Lung (tissue), 12 donors: ENCODE measurements around the gene GNG12. TPM values are rescaled to one million over a fixed set of nuclear protein-coding genes. Genes with fewer than 3 reads are reported as not detected.

Source experiments
- ATAC-seq: fragments of 200-7000 bp; cut with Tn5 transposase; one replicate; pipeline ENCODE4 v1.9.1; 2020; ENCODE audit warnings: moderate number of reproducible peaks; ENCODE audit not compliant: insufficient read depth, low FRiP score
- DNase-seq, 3 donors: peaks; one replicate each; pipeline ENCODE4 v3.0.0-alpha.2; 2013 to 2017
- H3K27ac ChIP-seq, 2 donors: one replicate each; pipeline ENCODE4 v1.5.1; 2013; ENCODE audit warnings: mild to moderate bottlenecking in 2 of 2, moderate library complexity in 2 of 2, control low read depth in 1 of 2, inconsistent platforms in 1 of 2, low read depth in 1 of 2, low read length in 1 of 2
- H3K27me3 ChIP-seq, 3 donors: one replicate each; pipeline ENCODE4 v1.5.1; 2013; ENCODE audit warnings: low read length in 2 of 3; ENCODE audit not compliant: control insufficient read depth in 3 of 3, insufficient read depth in 3 of 3
- H3K36me3 ChIP-seq, 4 donors: one replicate each; pipeline ENCODE4 v1.5.1; 2013; ENCODE audit warnings: low read length in 4 of 4, mild to moderate bottlenecking in 1 of 4, moderate library complexity in 1 of 4; ENCODE audit not compliant: control insufficient read depth in 4 of 4, insufficient read depth in 4 of 4
- H3K4me1 ChIP-seq, 5 donors: one replicate each; pipeline ENCODE4 v1.5.1; 2013; ENCODE audit warnings: low read length in 5 of 5, mild to moderate bottlenecking in 2 of 5, moderate library complexity in 1 of 5; ENCODE audit not compliant: control insufficient read depth in 5 of 5, insufficient read depth in 5 of 5
- H3K4me3 ChIP-seq: one replicate; pipeline ENCODE4 v1.5.1; 2013; ENCODE audit warnings: mild to moderate bottlenecking, control low read depth, moderate library complexity
- H3K9ac ChIP-seq, 2 donors: one replicate each; pipeline ENCODE4 v1.5.1; 2013; ENCODE audit warnings: low read length in 2 of 2, control low read depth in 1 of 2; ENCODE audit not compliant: insufficient read depth in 1 of 2
- H3K9me3 ChIP-seq, 4 donors: one replicate each; pipeline ENCODE4 v1.5.1; 2013; ENCODE audit warnings: low read length in 3 of 4, mild to moderate bottlenecking in 1 of 4, moderate library complexity in 1 of 4; ENCODE audit not compliant: control insufficient read depth in 4 of 4, insufficient read depth in 3 of 4
- WGBS, 2 donors: extraction: QIAGEN DNeasy Blood & Tissue Kit; methylation state at CpG; one replicate each; pipeline ENCODE4 v1.1.7; 2013; 5-methylcytosine and 5-hydroxymethylcytosine counted together
- polyA plus RNA-seq, 2 donors: library from polyadenylated mRNA; stranded (reverse); fragments of 200-250 nt; gene quantifications; one replicate each; pipeline ENCODE4 v1.2.1, GENCODE V29; 2013
- total RNA-seq, 2 donors: library from RNA; depleted of rRNA in 1 of 2; stranded (reverse); fragments of >200 nt in 1 of 2; gene quantifications; one replicate each; pipeline ENCODE4 v1.2.1, GENCODE V29; 2014 to 2021
- TF ChIP-seq, protein P1 (sequence below): IDR thresholded peaks from 2 replicates; pipeline ENCODE4 v1.5.1; 2012; ENCODE audit warnings: mild to moderate bottlenecking; ENCODE audit errors: control extremely low read depth, extremely low read depth
- donor health status: control.
- donor health status: control.
- donor health status: Bipolar disorder and iron deficiency.
- donor health status: healthy.
- donor health status: DM: yes; HTN: yes; CAD: no.

Gene GNG12
- total and polyA plus RNA-seq, 4 donors, result 14.0 to 68.4 (median 32.1) TPM

DNA sequence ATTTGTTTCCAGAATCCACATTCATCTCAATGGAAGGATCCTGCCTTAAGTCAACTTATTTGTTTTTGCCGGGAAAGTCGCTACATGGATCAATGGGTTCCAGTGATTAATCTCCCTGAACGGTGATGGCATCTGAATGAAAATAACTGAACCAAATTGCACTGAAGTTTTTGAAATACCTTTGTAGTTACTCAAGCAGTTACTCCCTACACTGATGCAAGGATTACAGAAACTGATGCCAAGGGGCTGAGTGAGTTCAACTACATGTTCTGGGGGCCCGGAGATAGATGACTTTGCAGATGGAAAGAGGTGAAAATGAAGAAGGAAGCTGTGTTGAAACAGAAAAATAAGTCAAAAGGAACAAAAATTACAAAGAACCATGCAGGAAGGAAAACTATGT lies 145.6 kb downstream of the GNG12 start:
- TF ChIP-seq, protein P1, sequence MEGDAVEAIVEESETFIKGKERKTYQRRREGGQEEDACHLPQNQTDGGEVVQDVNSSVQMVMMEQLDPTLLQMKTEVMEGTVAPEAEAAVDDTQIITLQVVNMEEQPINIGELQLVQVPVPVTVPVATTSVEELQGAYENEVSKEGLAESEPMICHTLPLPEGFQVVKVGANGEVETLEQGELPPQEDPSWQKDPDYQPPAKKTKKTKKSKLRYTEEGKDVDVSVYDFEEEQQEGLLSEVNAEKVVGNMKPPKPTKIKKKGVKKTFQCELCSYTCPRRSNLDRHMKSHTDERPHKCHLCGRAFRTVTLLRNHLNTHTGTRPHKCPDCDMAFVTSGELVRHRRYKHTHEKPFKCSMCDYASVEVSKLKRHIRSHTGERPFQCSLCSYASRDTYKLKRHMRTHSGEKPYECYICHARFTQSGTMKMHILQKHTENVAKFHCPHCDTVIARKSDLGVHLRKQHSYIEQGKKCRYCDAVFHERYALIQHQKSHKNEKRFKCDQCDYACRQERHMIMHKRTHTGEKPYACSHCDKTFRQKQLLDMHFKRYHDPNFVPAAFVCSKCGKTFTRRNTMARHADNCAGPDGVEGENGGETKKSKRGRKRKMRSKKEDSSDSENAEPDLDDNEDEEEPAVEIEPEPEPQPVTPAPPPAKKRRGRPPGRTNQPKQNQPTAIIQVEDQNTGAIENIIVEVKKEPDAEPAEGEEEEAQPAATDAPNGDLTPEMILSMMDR, result no peak
- Histone ChIP-seq H3K36me3 (peaks cover 0 to 9% (median 5%) of the 10 kb centered on the region in 4 donors), H3K27ac (no peak overlapping the region), H3K9me3 (no peaks in the 10 kb centered on the region), H3K4me1 (peaks cover 0 to 21% (median 6%) of the 10 kb centered on the region in 5 donors), H3K9ac (no peak overlapping the region), H3K4me3 (no peak overlapping the region), H3K27me3 (no peaks in the 10 kb centered on the region)
- 48 to 74% methylated on average over 4 of the region's 4 CpGs for WGBS, 2 donors
- DNase-seq (no peak), ATAC-seq (no peak)

DNA sequence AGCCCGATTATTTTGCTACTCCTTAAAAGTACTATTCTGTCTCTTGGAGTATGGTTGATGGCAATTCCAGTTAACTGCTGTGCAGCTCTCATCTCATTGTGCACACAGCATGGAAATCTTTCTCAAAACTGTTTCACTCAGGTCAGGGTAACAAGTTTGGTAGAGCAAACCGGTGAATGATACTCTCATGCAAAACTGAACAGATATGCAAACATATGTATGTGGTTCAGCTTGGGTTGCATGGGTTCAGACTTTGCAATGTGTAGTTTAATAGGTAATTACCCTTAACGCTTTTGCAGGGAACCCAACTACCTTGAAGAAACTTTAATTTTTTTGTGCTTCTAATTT lies 146.1 kb downstream of the GNG12 start:
- Histone ChIP-seq H3K4me1 (peaks cover 0 to 21% (median 6%) of the 10 kb centered on the region in 5 donors), H3K4me3 (no peak overlapping the region), H3K27ac (peak overlapping the region; percentile 63 to 92), H3K9me3 (no peaks in the 10 kb centered on the region), H3K36me3 (peaks cover 0 to 9% (median 5%) of the 10 kb centered on the region in 4 donors), H3K27me3 (no peaks in the 10 kb centered on the region), H3K9ac (no peak overlapping the region)
- WGBS, 2 donors, result 50 to 51% methylated on average over 3 of the region's 3 CpGs
- TF ChIP-seq, protein P1, result no peak
- no peak for DNase-seq
- no peak for ATAC-seq

DNA sequence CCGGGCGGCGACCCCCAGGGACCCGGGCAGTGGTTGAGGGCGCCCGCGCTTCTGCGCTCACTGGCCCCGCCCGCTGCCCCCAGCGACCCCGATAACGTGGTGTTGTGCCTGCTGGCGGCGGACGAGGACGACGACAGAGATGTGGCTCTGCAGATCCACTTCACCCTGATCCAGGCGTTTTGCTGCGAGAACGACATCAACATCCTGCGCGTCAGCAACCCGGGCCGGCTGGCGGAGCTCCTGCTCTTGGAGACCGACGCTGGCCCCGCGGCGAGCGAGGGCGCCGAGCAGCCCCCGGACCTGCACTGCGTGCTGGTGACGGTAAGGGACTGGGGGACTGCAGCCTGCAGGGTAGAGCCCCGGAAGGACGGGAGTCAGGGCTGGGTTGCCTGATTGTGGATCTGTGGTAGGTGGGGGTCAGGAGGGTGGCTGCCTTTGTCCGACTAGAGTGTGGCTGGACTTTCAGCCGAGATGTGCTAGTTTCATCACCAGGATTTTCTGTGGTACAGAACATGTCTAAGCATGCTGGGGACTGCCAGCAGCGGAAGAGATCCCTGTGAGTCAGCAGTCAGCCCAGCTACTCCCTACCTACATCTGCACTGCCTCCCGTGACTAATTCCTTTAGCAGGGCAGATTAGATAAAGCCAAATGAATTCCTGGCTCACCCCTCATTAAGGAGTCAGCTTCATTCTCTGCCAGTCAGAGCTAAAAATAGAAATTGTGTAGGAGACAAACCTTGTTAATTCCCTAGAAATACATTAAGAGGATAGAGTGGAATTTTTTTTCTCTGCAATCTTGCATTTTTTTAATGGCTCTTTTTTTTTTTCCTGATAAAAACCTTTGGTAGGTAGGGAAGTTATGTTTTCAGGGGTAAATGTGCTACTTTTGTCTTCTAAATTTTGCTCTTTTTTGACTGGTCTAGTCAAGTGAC lies 146.7 kb downstream of the GNG12 start:
- H3K4me1 ChIP-seq, result peaks cover 0 to 21% (median 6%) of the 10 kb centered on the region in 5 donors
- DNase-seq, result peak; percentile 76 to 80 (median 80)
- peak; percentile 51 for ATAC-seq
- no peaks in the 10 kb centered on the region for H3K9me3 ChIP-seq
- H3K27ac ChIP-seq, result peak overlapping the region; percentile 98 to 99
- 0 to 1% methylated on average over 42 to 43 of the region's 43 CpGs for WGBS, 2 donors
- H3K4me3 ChIP-seq, result peak overlapping the region; percentile 84
- H3K27me3 ChIP-seq, result no peaks in the 10 kb centered on the region
- peaks cover 0 to 9% (median 5%) of the 10 kb centered on the region in 4 donors for H3K36me3 ChIP-seq
- peak overlapping the region; percentile 61 to 88 for H3K9ac ChIP-seq
- TF ChIP-seq, protein P1, result no peak
